Measurements from ENCODE around the gene SIK3. TPM values are rescaled to one million over a fixed set of nuclear protein-coding genes. Genes with fewer than 3 reads are reported as not detected.

Gene SIK3
- total RNA-seq, 1 donor: 25.7 TPM

- peak overlapping the region; percentile 55 for H3K4me2 ChIP-seq (ENCODE audit: insufficient read depth, low read length)
- no peak overlapping the region for H2AFZ ChIP-seq (ENCODE audit: low read length)
- H3K27me3 ChIP-seq (ENCODE audit: insufficient read depth, low read length): no peaks in the 10 kb centered on the region
- DNase-seq (ENCODE audit: insufficient read length, low spot score, missing footprints): peak; percentile 92
- H3K79me2 ChIP-seq (ENCODE audit: insufficient read depth, low read length): peaks cover 55% of the 10 kb centered on the region
- H3K27ac ChIP-seq (ENCODE audit: low read depth, low read length): peak overlapping the region; percentile 91
- H3K36me3 ChIP-seq (ENCODE audit: insufficient read depth, low read length): no peaks in the 10 kb centered on the region
- H4K20me1 ChIP-seq (ENCODE audit: insufficient read depth, low read length): peaks cover 22% of the 10 kb centered on the region
- H3K4me1 ChIP-seq (ENCODE audit: insufficient read depth, low read length): peaks cover 21% of the 10 kb centered on the region
- TF ChIP-seq CTCF (IDR thresholded peaks at IDR 0.05; ENCODE audit: extremely low read depth, low read depth, low read length): no peak
- H3K9me3 ChIP-seq (ENCODE audit: low read depth, low read length): no peaks in the 10 kb centered on the region
- no peak overlapping the region for H3K4me3 ChIP-seq (ENCODE audit: insufficient read depth, low read length)
Observed at GRCh38 chr11:117010808-117011540, 87.3 kb downstream of the SIK3 start.

DNA sequence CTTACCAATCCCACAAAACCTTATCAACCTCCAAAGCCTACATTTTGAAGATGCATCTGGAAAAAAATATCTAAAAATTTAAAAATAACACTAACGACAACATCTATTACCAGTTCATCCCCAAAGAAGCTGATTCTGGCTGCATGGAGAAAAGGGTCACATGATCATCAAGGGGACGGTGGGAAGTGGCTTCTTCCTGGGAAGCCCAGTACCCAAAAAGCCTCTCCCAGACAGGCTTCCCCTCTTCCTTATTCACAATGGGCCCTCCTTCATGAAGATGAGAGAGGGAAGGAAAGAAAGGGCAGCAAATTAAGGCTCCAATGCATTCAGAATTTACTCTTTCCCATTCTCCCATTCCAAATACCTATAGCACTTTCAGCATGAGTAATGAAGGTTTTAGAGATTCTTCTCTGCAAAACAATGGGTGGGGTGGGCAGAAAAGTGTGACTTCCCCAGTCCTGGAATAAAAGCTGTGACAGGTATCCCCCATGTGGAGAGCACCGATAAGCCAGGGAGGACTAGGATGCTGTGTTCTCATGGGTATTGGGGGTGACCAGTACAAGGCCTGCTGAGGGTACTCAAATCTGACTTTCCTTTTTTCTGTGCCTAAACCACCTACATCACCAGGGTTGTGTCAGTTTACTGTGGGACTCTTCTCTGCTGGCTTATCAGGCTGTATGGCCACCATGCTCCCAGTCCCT is 88.2 kb downstream of the SIK3 start:
- Histone ChIP-seq H3K36me3 (ENCODE audit: insufficient read depth, low read length) (no peaks in the 10 kb centered on the region), H2AFZ (ENCODE audit: low read length) (no peak overlapping the region), H3K27ac (ENCODE audit: low read depth, low read length) (peak overlapping the region; percentile 77), H3K4me2 (ENCODE audit: insufficient read depth, low read length) (no peak overlapping the region), H3K27me3 (ENCODE audit: insufficient read depth, low read length) (no peaks in the 10 kb centered on the region), H4K20me1 (ENCODE audit: insufficient read depth, low read length) (peaks cover 22% of the 10 kb centered on the region), H3K4me3 (ENCODE audit: insufficient read depth, low read length) (no peak overlapping the region), H3K4me1 (ENCODE audit: insufficient read depth, low read length) (peaks cover 21% of the 10 kb centered on the region), H3K79me2 (ENCODE audit: insufficient read depth, low read length) (peaks cover 58% of the 10 kb centered on the region), H3K9me3 (ENCODE audit: low read depth, low read length) (no peaks in the 10 kb centered on the region)
- peak; percentile 5 for DNase-seq (ENCODE audit: insufficient read length, low spot score, missing footprints)
- TF ChIP-seq CTCF (IDR thresholded peaks at IDR 0.05; ENCODE audit: extremely low read depth, low read depth, low read length): no peak

GRCh38 chr11:117005758-117006157 is 92.5 kb downstream of the SIK3 start:
- H3K4me2 ChIP-seq (ENCODE audit: insufficient read depth, low read length): no peak overlapping the region
- no peaks in the 10 kb centered on the region for H3K27me3 ChIP-seq (ENCODE audit: insufficient read depth, low read length)
- H3K36me3 ChIP-seq (ENCODE audit: insufficient read depth, low read length): no peaks in the 10 kb centered on the region
- peak; percentile 18 for DNase-seq (ENCODE audit: insufficient read length, low spot score, missing footprints)
- no peaks in the 10 kb centered on the region for H3K9me3 ChIP-seq (ENCODE audit: low read depth, low read length)
- no peak overlapping the region for H3K27ac ChIP-seq (ENCODE audit: low read depth, low read length)
- H3K79me2 ChIP-seq (ENCODE audit: insufficient read depth, low read length): peaks cover 64% of the 10 kb centered on the region
- peaks cover 9% of the 10 kb centered on the region for H3K4me1 ChIP-seq (ENCODE audit: insufficient read depth, low read length)
- H2AFZ ChIP-seq (ENCODE audit: low read length): no peak overlapping the region
- no peak for TF ChIP-seq CTCF (IDR thresholded peaks at IDR 0.05; ENCODE audit: extremely low read depth, low read depth, low read length)
- peaks cover 33% of the 10 kb centered on the region for H4K20me1 ChIP-seq (ENCODE audit: insufficient read depth, low read length)
- H3K4me3 ChIP-seq (ENCODE audit: insufficient read depth, low read length): no peak overlapping the region

GRCh38 chr11:117002639-117003299 is 95.5 kb downstream of the SIK3 start:
- H3K4me2 ChIP-seq (ENCODE audit: insufficient read depth, low read length): no peak overlapping the region
- H3K79me2 ChIP-seq (ENCODE audit: insufficient read depth, low read length): peaks cover 67% of the 10 kb centered on the region
- peaks cover 29% of the 10 kb centered on the region for H4K20me1 ChIP-seq (ENCODE audit: insufficient read depth, low read length)
- no peak for DNase-seq (ENCODE audit: insufficient read length, low spot score, missing footprints)
- H3K27ac ChIP-seq (ENCODE audit: low read depth, low read length): no peak overlapping the region
- TF ChIP-seq CTCF (IDR thresholded peaks at IDR 0.05; ENCODE audit: extremely low read depth, low read depth, low read length): no peak
- H3K36me3 ChIP-seq (ENCODE audit: insufficient read depth, low read length): no peaks in the 10 kb centered on the region
- H3K4me3 ChIP-seq (ENCODE audit: insufficient read depth, low read length): no peak overlapping the region
- no peaks in the 10 kb centered on the region for H3K9me3 ChIP-seq (ENCODE audit: low read depth, low read length)
- H3K4me1 ChIP-seq (ENCODE audit: insufficient read depth, low read length): no peaks in the 10 kb centered on the region
- H2AFZ ChIP-seq (ENCODE audit: low read length): no peak overlapping the region
- H3K27me3 ChIP-seq (ENCODE audit: insufficient read depth, low read length): no peaks in the 10 kb centered on the region

Data from osteoblast (primary cell).